Astrocyte of the hippocampus (primary cell): Measurements from ENCODE around the gene ERC2.

ENCODE experiments used
- DNase-seq: peaks from one replicate; pipeline ENCODE4 v3.0.0; 2011; ENCODE audit warnings: low read depth, low spot score

Gene ERC2

GRCh38 chr3:56189536-56189935 lies 278.7 kb downstream of the ERC2 start:
- DNase-seq: no peak

GRCh38 chr3:56188201-56188600 lies 280.1 kb downstream of the ERC2 start:
- no peak for DNase-seq

GRCh38 chr3:56187051-56187450 lies 281.2 kb downstream of the ERC2 start:
- no peak for DNase-seq

GRCh38 chr3:56185827-56186226 lies 282.4 kb downstream of the ERC2 start:
- no peak for DNase-seq

- DNase-seq: no peak
Observed at GRCh38 chr3:56183529-56183928, 284.7 kb downstream of the ERC2 start.

- DNase-seq: no peak
Observed at GRCh38 chr3:56180433-56180832, 287.8 kb downstream of the ERC2 start.

- no peak for DNase-seq
Observed at GRCh38 chr3:56173601-56174000, 294.7 kb downstream of the ERC2 start.

GRCh38 chr3:56164436-56164835 lies 303.8 kb downstream of the ERC2 start:
- DNase-seq: no peak

- peak; percentile 64 for DNase-seq
Observed at GRCh38 chr3:56157693-56158362, 310.4 kb downstream of the ERC2 start.

GRCh38 chr3:56154297-56154696 lies 314.0 kb downstream of the ERC2 start:
- no peak for DNase-seq

GRCh38 chr3:56147354-56147753 lies 320.9 kb downstream of the ERC2 start:
- DNase-seq: no peak

GRCh38 chr3:56145410-56145809 lies 322.9 kb downstream of the ERC2 start:
- DNase-seq: no peak

GRCh38 chr3:56144805-56145204 lies 323.5 kb downstream of the ERC2 start:
- DNase-seq: no peak

GRCh38 chr3:56137415-56137814 lies 330.9 kb downstream of the ERC2 start:
- DNase-seq: peak; percentile 92

- DNase-seq: no peak
Observed at GRCh38 chr3:56136514-56136913, 331.8 kb downstream of the ERC2 start.

GRCh38 chr3:56135941-56136340 lies 332.3 kb downstream of the ERC2 start:
- DNase-seq: no peak

- peak; percentile 39 for DNase-seq
Observed at GRCh38 chr3:56133423-56133822, 334.8 kb downstream of the ERC2 start.

GRCh38 chr3:56132762-56133161 lies 335.5 kb downstream of the ERC2 start:
- DNase-seq: no peak

- DNase-seq: peak; percentile 93
Observed at GRCh38 chr3:56131974-56132590, 336.2 kb downstream of the ERC2 start.

GRCh38 chr3:56130036-56130435 lies 338.2 kb downstream of the ERC2 start:
- DNase-seq: no peak

- no peak for DNase-seq
Observed at GRCh38 chr3:56126632-56127031, 341.6 kb downstream of the ERC2 start.

GRCh38 chr3:56125358-56126005 lies 342.8 kb downstream of the ERC2 start:
- peak; percentile 29 for DNase-seq

GRCh38 chr3:56124546-56124945 lies 343.7 kb downstream of the ERC2 start:
- no peak for DNase-seq
